Astrocyte (in vitro differentiated cells and primary cell): ENCODE data around the gene ENOPH1.

Experiments used
- CTCF ChIP-seq: IDR thresholded peaks from 2 replicates; pipeline ENCODE4 v1.5.1; 2011; ENCODE audit warnings: low read depth, mild to moderate bottlenecking, inconsistent platforms, low read length, moderate library complexity; ENCODE audit not compliant: insufficient read depth
- EZH2 ChIP-seq: IDR thresholded peaks from 2 replicates; pipeline ENCODE4 v1.6.1; 2012; ENCODE audit warnings: mild to moderate bottlenecking, low read length, inconsistent platforms; ENCODE audit not compliant: insufficient read depth

- TF ChIP-seq CTCF (no peak), EZH2 (no peak)
These were observed 21.6 kb downstream of the ENOPH1 start for GRCh38 chr4:82452026-82452425.
